NCI-H2081 treated with DMSO at 0.1 percent for 48 hours (cell line): ENCODE data around the gene PRM2.

Experiments used
- DNase-seq: peaks from one replicate; lab custom pipeline; 2025; lab: John Stamatoyannopoulos, UW

The PRM2 gene, protein sequence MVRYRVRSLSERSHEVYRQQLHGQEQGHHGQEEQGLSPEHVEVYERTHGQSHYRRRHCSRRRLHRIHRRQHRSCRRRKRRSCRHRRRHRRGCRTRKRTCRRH

DNA sequence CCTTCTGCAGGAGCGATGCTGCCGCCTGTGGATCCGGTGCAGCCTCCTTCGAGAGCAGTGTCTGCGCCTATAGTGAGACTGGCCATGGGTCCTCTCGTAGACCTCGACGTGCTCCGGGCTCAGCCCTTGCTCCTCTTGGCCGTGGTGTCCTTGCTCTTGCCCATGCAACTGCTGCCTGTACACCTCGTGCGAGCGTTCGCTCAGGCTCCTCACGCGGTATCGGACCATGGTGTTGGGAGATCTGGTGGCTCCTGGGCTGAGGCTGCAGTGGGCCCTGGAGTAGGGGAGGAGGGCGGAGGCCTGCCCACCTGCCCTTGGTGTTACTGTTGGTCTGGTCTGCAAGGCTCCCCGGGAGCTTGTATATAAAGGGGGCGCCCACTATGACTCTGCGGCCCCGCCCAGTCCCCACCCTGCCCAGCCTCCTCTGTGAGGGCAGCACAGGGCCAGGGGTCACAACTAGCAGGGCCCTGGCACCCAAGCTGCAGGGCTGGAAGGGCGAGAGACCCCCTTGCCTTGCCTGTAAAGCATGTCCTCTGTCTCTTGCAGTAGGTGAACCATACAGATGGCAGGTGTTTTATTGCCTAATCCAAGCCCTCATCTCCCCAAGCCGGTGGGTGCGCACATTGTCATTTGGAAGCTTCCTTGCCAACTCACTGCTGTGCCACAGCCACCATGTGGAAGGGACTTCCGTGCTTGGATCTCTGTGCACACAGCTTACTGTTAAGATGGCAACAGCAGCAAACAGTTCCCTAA lies at the start of gene PRM2:
Gene PRM2, minus strand, starts transcription at position 338 of the 753 bp plus-strand sequence. Its CDS starts 110 bp downstream, at position 228.
- DNase-seq = no peak

GRCh38 chr16:11325404-11326083 lies 49.3 kb upstream of the PRM2 start:
- no peak for DNase-seq

GRCh38 chr16:11323551-11324336 lies 47.5 kb upstream of the PRM2 start:
- DNase-seq = no peak

- DNase-seq = no peak
Observed at GRCh38 chr16:11322823-11323222, 46.5 kb upstream of the PRM2 start.

DNA sequence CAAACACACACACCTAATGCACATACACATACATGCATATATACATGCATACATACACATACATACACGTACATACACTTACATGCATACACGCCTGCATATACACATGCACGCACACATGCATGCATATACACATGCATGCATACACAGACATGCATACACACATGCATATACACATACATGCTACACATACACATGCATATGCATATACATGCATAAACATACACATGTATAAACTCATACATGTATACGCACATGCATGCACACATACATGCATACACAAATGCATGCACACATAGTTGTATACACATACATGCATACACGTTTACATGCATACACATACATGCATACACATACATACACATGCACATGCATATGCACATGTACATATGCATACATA lies 45.4 kb upstream of the PRM2 start:
- DNase-seq = no peak

DNA sequence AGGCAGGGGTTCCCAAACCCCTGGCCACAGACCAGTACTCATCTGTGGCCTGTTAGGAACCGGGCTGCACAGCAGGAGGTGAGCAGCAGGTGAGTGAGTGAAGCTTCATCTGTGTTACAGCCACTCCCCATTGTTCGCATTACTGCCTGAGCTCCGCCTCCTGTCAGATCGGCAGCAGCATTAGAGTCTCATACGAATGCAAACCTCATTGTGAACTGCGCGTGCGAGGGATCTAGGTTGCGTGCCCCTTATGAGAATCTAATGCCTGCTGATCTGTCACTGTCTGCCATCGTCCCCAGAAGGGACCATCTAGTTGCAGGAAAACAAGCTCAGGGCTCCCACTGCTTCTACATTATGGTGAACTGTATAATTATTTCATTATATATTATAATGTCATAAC lies 43.9 kb upstream of the PRM2 start:
- no peak for DNase-seq

DNA sequence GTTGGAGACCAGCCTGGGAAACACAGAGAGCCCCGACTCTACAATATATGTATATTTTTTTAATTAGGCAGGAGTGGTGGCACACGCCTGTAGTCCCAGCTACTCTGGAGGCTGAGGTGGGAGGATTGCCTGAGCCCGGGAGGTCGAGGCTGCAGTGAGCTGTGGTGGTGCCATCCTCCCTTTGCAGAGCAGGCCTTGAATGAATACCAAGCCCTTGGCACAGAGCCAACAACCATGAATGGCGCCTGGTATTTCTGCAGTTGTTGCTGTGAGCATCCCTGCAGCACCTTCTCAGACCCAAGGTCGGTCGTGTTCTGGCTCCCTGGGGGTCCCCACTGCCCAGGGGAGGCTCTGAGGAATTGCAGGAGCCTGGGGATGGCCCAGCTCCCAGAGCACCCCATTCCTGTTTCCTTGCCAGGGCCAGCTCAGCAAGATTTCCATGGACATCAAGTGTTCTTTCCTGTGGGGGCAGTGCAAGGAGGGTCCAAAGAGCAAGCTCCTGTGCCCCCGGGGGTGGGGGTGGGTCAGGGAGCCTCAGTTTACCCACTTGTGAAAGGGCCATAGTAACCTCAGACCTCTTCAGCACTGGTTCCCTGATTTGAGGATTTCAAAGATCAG lies 43.4 kb upstream of the PRM2 start:
- no peak for DNase-seq

DNA sequence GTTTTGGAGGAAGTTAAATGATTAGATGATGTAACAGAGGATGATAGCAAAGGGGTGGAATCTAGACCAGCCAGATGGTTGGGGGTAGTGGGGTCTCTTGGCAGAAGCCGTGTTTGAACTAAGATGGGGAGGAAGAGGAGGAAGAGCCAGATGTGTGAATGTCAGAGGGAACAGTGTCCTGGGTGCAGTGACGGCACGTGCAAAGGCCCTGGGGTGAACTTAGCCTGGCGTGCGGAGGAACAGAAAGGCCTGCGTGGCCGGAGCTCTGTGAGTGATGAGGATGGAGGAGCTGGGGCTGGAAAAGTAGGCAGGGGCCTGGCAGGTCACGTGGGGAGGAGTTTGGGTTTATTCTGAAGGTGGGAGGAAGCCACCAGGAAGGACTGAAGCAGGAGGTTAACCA lies 42.5 kb upstream of the PRM2 start:
- no peak for DNase-seq

GRCh38 chr16:11316331-11317015 lies 40.2 kb upstream of the PRM2 start:
- DNase-seq = no peak

DNA sequence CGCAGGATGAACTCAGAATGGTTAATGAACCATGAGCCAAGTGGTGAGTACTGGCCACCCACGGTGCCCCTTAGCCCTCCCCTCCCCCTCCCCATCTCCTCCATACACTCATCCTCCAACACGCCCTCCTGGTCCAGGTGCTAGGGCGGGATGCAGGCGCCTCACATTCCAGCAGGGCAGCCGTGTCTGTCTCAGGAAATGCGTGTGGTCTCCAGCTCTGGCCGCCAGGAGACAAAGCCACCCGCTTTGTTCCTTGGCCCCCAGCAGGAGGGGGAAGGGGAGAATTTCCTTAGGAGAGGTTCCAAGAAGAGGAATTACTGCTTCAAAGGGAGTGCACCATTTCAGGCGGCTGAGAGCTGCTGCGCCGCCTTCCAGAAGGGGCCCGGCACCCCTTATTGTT lies 39.2 kb upstream of the PRM2 start:
- DNase-seq = no peak

DNA sequence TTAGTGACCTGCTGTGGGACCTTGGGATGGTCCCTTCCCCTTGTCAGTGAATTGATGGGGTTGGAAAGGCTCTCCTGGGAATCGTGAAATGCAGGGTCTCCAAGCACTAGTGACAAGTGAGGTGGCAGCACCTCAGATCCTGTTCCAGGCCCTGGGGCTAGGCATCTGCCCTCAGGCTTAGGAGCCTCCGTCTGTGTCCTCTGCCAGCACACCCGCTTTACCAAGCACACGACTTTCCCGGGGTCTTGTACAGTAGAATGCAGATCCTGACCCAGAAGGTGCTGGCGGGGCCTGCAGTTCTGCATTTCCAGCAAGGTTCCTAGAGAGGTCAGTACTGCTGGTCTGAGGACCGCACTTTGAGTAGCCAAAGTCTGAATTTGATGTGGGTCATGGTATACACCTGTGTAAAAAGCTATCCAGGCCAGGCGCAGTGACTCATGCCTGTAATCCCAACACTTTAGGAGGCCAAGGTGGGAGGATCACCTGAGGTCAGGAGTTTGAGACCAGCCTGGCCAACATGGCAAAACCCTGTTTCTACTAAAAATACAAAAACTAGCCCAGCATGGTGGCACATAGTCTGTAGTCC lies 38.1 kb upstream of the PRM2 start:
- no peak for DNase-seq

GRCh38 chr16:11313493-11314308 lies 37.4 kb upstream of the PRM2 start:
- DNase-seq = no peak

DNA sequence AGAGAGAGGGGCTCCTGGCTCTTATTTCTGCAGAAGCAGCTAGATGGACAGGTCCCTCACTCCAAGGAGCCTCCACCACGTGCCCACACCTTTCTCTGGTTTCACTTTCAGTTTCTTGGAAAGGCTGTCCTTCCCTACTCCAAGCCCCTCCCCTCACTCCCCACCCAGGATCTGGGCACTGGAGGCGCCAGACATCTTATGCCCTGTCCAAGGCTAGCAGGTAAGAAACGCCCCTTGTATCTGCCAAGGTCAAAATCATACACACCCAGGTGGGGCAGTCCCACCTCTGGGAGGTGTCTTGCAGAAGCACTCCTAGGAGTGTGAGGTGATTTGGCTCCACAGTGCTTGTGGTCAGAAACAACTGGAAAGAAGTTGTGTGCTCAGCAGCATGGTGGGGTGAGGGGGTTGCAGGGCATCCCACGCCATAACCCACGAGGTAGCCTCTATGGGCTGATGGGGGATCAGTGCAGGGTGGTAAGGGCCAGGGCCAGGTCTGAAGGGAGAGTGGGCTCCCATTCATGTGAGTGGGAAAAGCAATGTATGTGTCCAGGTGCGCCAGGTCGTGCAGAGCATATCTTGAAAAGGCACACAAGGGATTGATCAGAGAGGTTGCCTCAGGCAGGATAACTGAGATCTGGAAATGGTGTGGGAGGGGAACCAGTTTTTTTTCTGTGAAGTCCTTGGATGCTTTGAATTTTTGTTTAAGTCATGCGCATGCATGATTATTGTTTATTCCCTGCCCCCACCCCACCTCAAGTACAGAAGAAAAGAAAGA lies 36.6 kb upstream of the PRM2 start:
- no peak for DNase-seq

DNA sequence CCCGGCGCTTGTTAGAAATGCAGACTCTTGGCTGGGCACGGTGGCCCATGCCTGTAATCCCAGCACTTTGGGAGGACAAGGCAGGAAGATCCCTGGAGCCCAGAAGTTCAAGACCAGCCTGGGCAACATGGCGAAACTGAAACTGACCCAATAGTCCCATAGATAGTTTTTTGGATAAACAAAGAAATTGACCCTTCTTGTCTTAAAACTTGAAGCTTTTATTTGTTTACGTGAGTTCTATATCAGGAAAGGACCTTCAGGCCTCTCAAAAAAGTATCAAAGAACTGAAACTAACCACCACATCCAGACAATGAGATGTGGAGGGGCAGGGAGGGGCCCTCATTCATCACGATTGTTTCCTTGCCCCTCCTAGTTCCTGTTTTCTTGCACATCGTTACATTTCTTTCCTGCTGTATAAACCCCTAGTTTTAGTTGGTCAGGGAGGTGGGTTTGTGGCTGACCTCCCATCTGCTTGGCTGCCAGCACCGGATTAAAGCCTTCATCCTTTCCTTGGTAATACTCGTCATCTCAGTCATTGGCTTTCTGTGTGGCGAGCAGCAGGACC lies 34.8 kb upstream of the PRM2 start:
- no peak for DNase-seq

DNA sequence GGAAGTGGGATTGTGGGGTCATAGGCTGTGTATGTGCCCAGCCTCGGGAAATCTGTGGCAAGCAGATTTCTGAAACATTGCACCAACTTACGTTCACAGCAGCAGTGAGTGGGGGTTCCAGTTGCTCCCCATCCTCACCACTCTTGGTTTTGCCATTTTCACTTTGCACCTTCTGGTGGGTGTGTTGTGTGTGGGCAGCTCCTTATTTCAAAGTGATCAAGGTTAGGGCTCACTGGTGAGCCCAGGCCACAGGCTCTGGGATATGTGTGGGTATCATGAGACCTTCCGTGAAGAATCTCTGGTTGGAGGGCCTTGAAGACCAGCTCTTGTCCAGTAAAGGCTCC lies 34.3 kb upstream of the PRM2 start:
- no peak for DNase-seq

DNA sequence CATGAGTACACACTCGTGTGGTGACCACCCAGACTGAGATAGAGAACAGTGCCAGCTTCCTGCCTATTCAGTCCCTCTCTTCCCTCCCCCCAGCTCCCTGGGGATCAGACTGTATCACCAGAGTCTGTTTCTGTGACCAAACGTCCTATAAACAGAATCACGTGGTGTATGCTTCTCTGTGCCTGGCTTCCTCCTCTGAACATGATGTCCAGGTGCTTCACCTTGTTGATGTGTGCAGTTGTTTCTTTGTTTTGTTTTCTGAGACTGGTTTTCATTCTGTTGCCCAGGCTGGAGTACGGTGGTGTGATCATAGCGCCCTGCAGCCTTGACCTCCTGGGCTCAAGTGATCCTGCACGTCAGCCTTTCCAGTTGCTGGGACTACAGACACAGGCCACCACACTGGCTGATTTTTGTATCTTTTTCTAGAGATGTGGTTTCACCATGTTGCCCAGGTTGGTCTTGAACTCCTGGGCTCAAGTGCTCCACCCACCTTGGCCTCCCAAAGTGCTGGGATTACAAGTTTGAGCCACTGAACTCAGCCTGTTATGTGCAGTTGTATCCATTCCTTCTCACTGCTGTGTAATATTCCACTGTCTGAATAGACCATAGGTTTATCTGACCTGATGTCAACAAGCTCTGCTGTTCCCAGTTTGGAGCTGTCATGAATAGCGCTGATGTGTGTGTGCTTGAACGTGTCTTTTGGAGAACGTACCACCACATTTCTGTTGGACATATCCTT lies 33.8 kb upstream of the PRM2 start:
- no peak for DNase-seq

- DNase-seq = no peak
Observed at GRCh38 chr16:11308493-11309283, 32.4 kb upstream of the PRM2 start.
